IMR-90 (cell line): Measurements from ENCODE around the gene DCDC1. TPM values are rescaled to one million over a fixed set of nuclear protein-coding genes. Genes with fewer than 3 reads are reported as not detected.

Experiments
- ATAC-seq: fragments of 200-7000 bp; cut with Tn5 transposase; 2 replicates; pipeline ENCODE4 v1.9.1; 2020; ENCODE audit warnings: low read depth, mild to moderate bottlenecking, moderate library complexity
- BruUV-seq: library from RNA; stranded (reverse); fragments of 400-500 nt; replicated peaks from 2 replicates; lab custom pipeline; 2021; lab: Mats Ljungman, UMichigan
- CTCF ChIA-PET: fragments of 300-600 bp; formaldehyde crosslinking; extraction: SDS; loops from one replicate; lab custom pipeline; 2021; ENCODE audit warnings: antibody characterized with exemption; lab: Yijun Ruan, JAX
- POLR2A ChIA-PET: fragments of 300-600 bp; sonication (Branson Sonifier 250); formaldehyde crosslinking; loops from one replicate; lab custom pipeline; 2022; ENCODE audit warnings: antibody characterized with exemption; ENCODE audit not compliant: unreplicated experiment; lab: Charles Lee
- DNase-seq: peaks from one replicate; pipeline ENCODE4 v3.0.0; 2013
- H2AFZ ChIP-seq: replicated peaks from 2 replicates; pipeline ENCODE3; 2013; ENCODE audit warnings: low read length, mild to moderate bottlenecking; ENCODE audit not compliant: poor library complexity
- H2AK5ac ChIP-seq: 2 replicates; pipeline ENCODE4 v1.6.1; 2013; ENCODE audit warnings: low read depth, low read length, inconsistent platforms
- H2AK9ac ChIP-seq: replicated peaks from 2 replicates; pipeline ENCODE3; 2013; ENCODE audit warnings: mild to moderate bottlenecking, low read depth, low read length, moderate library complexity; ENCODE audit not compliant: poor library complexity
- H2BK120ac ChIP-seq: 2 replicates; pipeline ENCODE4 v1.6.1; 2013; ENCODE audit warnings: low read depth, low read length, inconsistent platforms
- H2BK15ac ChIP-seq: 3 replicates; pipeline ENCODE4 v1.6.1; 2013; ENCODE audit warnings: low read depth, low read length, inconsistent platforms
- H2BK20ac ChIP-seq: 2 replicates; pipeline ENCODE4 v1.6.1; 2013; ENCODE audit warnings: low read depth, mild to moderate bottlenecking, inconsistent platforms, low read length, moderate library complexity
- H2BK5ac ChIP-seq: 2 replicates; pipeline ENCODE4 v1.6.1; 2013; ENCODE audit warnings: mild to moderate bottlenecking, low read depth, low read length, inconsistent platforms; ENCODE audit not compliant: poor library complexity, severe bottlenecking
- H3K14ac ChIP-seq: replicated peaks from 2 replicates; pipeline ENCODE4 v1.6.1; 2013; ENCODE audit warnings: low read depth, low read length, inconsistent platforms
- H3K18ac ChIP-seq: 2 replicates; pipeline ENCODE4 v1.6.1; 2013; ENCODE audit warnings: low read depth, low read length, control low read depth
- H3K23ac ChIP-seq: 2 replicates; pipeline ENCODE4 v1.6.1; 2013; ENCODE audit warnings: low read depth, low read length, inconsistent platforms
- H3K27ac ChIP-seq: 2 replicates; pipeline ENCODE4 v1.5.1; 2013; ENCODE audit warnings: mild to moderate bottlenecking, control low read depth, low read length; ENCODE audit not compliant: insufficient read depth
- H3K27me3 ChIP-seq: 2 replicates; pipeline ENCODE4 v1.6.1; 2013; ENCODE audit warnings: low read length; ENCODE audit not compliant: control insufficient read depth, insufficient read depth
- H3K36me3 ChIP-seq: 2 replicates; pipeline ENCODE4 v1.6.1; 2013; ENCODE audit warnings: low read length, mixed read lengths; ENCODE audit not compliant: control insufficient read depth, insufficient read depth
- H3K4ac ChIP-seq: 2 replicates; pipeline ENCODE4 v1.6.1; 2013; ENCODE audit warnings: low read depth, low read length, inconsistent platforms
- H3K4me1 ChIP-seq: 2 replicates; pipeline ENCODE4 v1.6.1; 2013; ENCODE audit warnings: low read length, mixed read lengths; ENCODE audit not compliant: control insufficient read depth, insufficient read depth
- H3K4me2 ChIP-seq: 2 replicates; pipeline ENCODE4 v1.6.1; 2013; ENCODE audit warnings: low read depth, mild to moderate bottlenecking, control low read depth, low read length, moderate library complexity
- H3K4me3 ChIP-seq: 2 replicates; pipeline ENCODE4 v1.5.1; 2013; ENCODE audit warnings: low read depth, mild to moderate bottlenecking, control low read depth, low read length, moderate library complexity; ENCODE audit not compliant: insufficient read depth
- H3K56ac ChIP-seq: 2 replicates; pipeline ENCODE4 v1.6.1; 2013; ENCODE audit warnings: low read length, inconsistent platforms; ENCODE audit not compliant: insufficient read depth; ENCODE audit errors: extremely low read depth
- H3K79me1 ChIP-seq, 2 experiments: 2 replicates each; pipeline ENCODE4 v1.6.1; 2013; ENCODE audit warnings: low read length in 2 of 2, inconsistent platforms in 1 of 2, low read depth in 1 of 2
- H3K9ac ChIP-seq: 2 replicates; pipeline ENCODE4 v1.6.1; 2013; ENCODE audit warnings: low read depth, low read length, control low read depth
- H3K9me1 ChIP-seq: 2 replicates; pipeline ENCODE4 v1.6.1; 2013; ENCODE audit warnings: low read length, inconsistent platforms; ENCODE audit not compliant: insufficient read depth
- H3K9me3 ChIP-seq: 2 replicates; pipeline ENCODE4 v1.6.1; 2013; ENCODE audit warnings: low read length; ENCODE audit not compliant: control insufficient read depth, insufficient read depth
- H4K20me1 ChIP-seq: 2 replicates; pipeline ENCODE4 v1.6.1; 2013; ENCODE audit warnings: low read length, inconsistent platforms; ENCODE audit not compliant: insufficient read depth
- H4K5ac ChIP-seq: 2 replicates; pipeline ENCODE4 v1.6.1; 2013; ENCODE audit warnings: mild to moderate bottlenecking, low read depth, low read length, control low read depth
- H4K8ac ChIP-seq, 2 experiments: 2 replicates each; pipeline ENCODE4 v1.6.1; 2013; ENCODE audit warnings: low read depth in 2 of 2, low read length in 2 of 2, control low read depth in 1 of 2, inconsistent platforms in 1 of 2
- H4K91ac ChIP-seq: 2 replicates; pipeline ENCODE4 v1.6.1; 2013; ENCODE audit warnings: low read depth, low read length, inconsistent platforms; ENCODE audit not compliant: insufficient read depth
- CEBPB ChIP-seq: IDR thresholded peaks from 2 replicates; pipeline ENCODE4 v1.6.1; 2012; ENCODE audit warnings: low read depth, low read length, improper control_type of control experiment
- CHD1 ChIP-seq: IDR thresholded peaks from 2 replicates; pipeline ENCODE4 v1.6.1; 2012; ENCODE audit warnings: low read depth, low read length, improper control_type of control experiment
- MAFK ChIP-seq: IDR thresholded peaks from 2 replicates; pipeline ENCODE4 v1.6.1; 2012; ENCODE audit warnings: low read depth, low read length, improper control_type of control experiment
- MXI1 ChIP-seq: IDR thresholded peaks from 2 replicates; pipeline ENCODE4 v1.6.1; 2012; ENCODE audit warnings: low read depth, mild to moderate bottlenecking, low read length, moderate library complexity, borderline replicate concordance
- NFE2L2 ChIP-seq: fragments of 150-350 bp; IDR thresholded peaks from 2 replicates; pipeline ENCODE4 v1.6.1; 2016; ENCODE audit warnings: low read depth, mild to moderate bottlenecking, low read length
- POLR2A ChIP-seq: IDR thresholded peaks from 2 replicates; pipeline ENCODE4 v1.6.1; 2012; ENCODE audit warnings: mild to moderate bottlenecking, low read depth, low read length
- RAD21 ChIP-seq: IDR thresholded peaks from 2 replicates; pipeline ENCODE4 v1.6.1; 2012; ENCODE audit warnings: low read length, improper control_type of control experiment
- RCOR1 ChIP-seq: IDR thresholded peaks from 2 replicates; pipeline ENCODE4 v1.6.1; 2012; ENCODE audit warnings: mild to moderate bottlenecking, low read length, improper control_type of control experiment; ENCODE audit not compliant: insufficient replicate concordance
- RFX5 ChIP-seq: IDR thresholded peaks from 2 replicates; pipeline ENCODE4 v1.8.0; 2012; ENCODE audit warnings: low read depth, mild to moderate bottlenecking, low read length, moderate library complexity
- SMC3 ChIP-seq: fragments of 150-350 bp; IDR thresholded peaks from 2 replicates; pipeline ENCODE4 v1.6.1; 2016; ENCODE audit warnings: low read depth, mild to moderate bottlenecking, antibody characterized with exemption, low read length, moderate library complexity
- WGBS, 2 experiments: methylation state at CpG; one replicate each; pipeline versions ENCODE4 v1.1.5 to v1.1.7; 2013; ENCODE audit warnings: missing lambda C conversion rate in 2 of 2; ENCODE audit not compliant: insufficient read length in 1 of 2; ENCODE audit errors: extremely low coverage in 2 of 2; 5-methylcytosine and 5-hydroxymethylcytosine counted together
- dilution Hi-C: fragments of 300-500 bp; cut with HindIII; formaldehyde crosslinking; loops from one replicate; pipeline ENCODE4 v1.14.3; 2018; ENCODE audit warnings: low sequenced_read_pairs; ENCODE audit not compliant: unreplicated experiment
- in situ Hi-C: fragments of 300-500 bp; cut with MboI; formaldehyde crosslinking; loops from 3 replicates; pipeline ENCODE4 v1.14.3; 2019; ENCODE audit warnings: low sequenced_read_pairs, inconsistent platforms, mixed read lengths
- intact Hi-C: fragments of 100-400 bp; cut with micrococcal nuclease; formaldehyde crosslinking; loops from 2 replicates; pipeline ENCODE4 v1.10.0; 2022
- polyA plus RNA-seq, 3 experiments: library from polyadenylated mRNA; depleted of rRNA; stranded (reverse); fragments of >200 nt; gene quantifications; 2 replicates each; pipeline ENCODE4 v1.2.3, GENCODE V29; 2012; ENCODE audit warnings: low replicate concordance in 1 of 3
- total RNA-seq: library from RNA; depleted of rRNA; stranded (reverse); fragments of >200 nt; gene quantifications from 2 replicates; pipeline ENCODE4 v1.2.3, GENCODE V29; 2012
- TF ChIP-seq, protein P1 (sequence below): fragments of 150-350 bp; IDR thresholded peaks from 2 replicates; pipeline ENCODE4 v1.6.1; 2017; ENCODE audit warnings: mild to moderate bottlenecking, antibody characterized with exemption, low read length, low read depth
- TF ChIP-seq, protein P2 (sequence below): fragments of 150-350 bp; IDR thresholded peaks from 2 replicates; pipeline ENCODE4 v1.6.1; 2016; ENCODE audit warnings: low read depth, mild to moderate bottlenecking, low read length, moderate library complexity, borderline replicate concordance
- TF ChIP-seq, protein P3 (sequence below): conservative IDR thresholded peaks from 2 replicates; pipeline ENCODE4 v1.5.1; 2012; ENCODE audit warnings: mild to moderate bottlenecking, low read depth, low read length, improper control_type of control experiment

Gene DCDC1
- total and polyA plus RNA-seq, 2 of the 4 experiments (the other 2 are of a cell fraction): not detected

DNA sequence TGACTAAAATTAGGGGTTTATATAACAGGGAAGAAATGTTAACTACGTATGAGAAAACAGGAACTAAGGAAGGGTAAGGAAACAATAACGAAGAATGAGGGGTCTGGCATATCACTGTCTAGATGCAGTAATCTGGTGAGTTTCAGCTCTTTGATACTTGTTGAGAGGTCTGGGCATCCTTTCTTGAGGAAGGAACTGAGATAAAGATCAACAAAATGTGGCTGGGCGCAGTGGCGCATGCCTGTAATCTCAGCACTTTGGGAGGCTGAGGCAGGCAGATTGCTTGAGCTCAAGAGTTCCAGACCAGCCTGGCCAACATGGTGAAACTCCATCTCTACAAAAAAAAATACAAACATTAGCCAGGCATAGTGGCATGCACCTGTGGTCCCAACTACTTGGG, 2.7 kb downstream of the DCDC1 start:
- Histone ChIP-seq H3K36me3 (no peaks in the 10 kb centered on the region), H3K27me3 (no peaks in the 10 kb centered on the region), H2AK5ac (no peak overlapping the region), H3K4me2 (no peak overlapping the region), H2AK9ac (no peak overlapping the region), H3K9me3 (no peaks in the 10 kb centered on the region), H3K18ac (no peak overlapping the region), H3K9me1 (no peaks in the 10 kb centered on the region), H3K4me3 (no peak overlapping the region), H4K8ac (no peak overlapping the region), H2AFZ (no peak overlapping the region), H2BK5ac (no peak overlapping the region), H4K91ac (no peak overlapping the region), H3K79me1 (peaks cover 4 to 10% of the 10 kb centered on the region in 2 experiments; a peak in 1 of 4 replicates), H2BK120ac (no peak overlapping the region), H2BK15ac (no peak overlapping the region), H3K27ac (no peak overlapping the region), H3K4ac (no peak overlapping the region), H3K56ac (no peak overlapping the region), H4K5ac (no peak overlapping the region), H2BK20ac (no peak overlapping the region), H3K14ac (no peak overlapping the region), H3K23ac (no peak overlapping the region), H4K20me1 (no peaks in the 10 kb centered on the region), H3K4me1 (no peaks in the 10 kb centered on the region), H3K9ac (no peak overlapping the region)
- dilution Hi-C loops: no loop called here
- ChIA-PET POLR2A (no interaction called here), CTCF (no interaction called here)
- intact Hi-C loops: no loop called here
- 100% methylated on average over 1 of the region's 4 CpGs; no CpG with 5 or more reads in 1 of the 2 experiments for WGBS, 2 experiments
- DNase-seq (no peak), ATAC-seq (no peak)
- TF ChIP-seq, protein P1, sequence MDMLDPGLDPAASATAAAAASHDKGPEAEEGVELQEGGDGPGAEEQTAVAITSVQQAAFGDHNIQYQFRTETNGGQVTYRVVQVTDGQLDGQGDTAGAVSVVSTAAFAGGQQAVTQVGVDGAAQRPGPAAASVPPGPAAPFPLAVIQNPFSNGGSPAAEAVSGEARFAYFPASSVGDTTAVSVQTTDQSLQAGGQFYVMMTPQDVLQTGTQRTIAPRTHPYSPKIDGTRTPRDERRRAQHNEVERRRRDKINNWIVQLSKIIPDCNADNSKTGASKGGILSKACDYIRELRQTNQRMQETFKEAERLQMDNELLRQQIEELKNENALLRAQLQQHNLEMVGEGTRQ: no peak
- TF ChIP-seq, protein P2, sequence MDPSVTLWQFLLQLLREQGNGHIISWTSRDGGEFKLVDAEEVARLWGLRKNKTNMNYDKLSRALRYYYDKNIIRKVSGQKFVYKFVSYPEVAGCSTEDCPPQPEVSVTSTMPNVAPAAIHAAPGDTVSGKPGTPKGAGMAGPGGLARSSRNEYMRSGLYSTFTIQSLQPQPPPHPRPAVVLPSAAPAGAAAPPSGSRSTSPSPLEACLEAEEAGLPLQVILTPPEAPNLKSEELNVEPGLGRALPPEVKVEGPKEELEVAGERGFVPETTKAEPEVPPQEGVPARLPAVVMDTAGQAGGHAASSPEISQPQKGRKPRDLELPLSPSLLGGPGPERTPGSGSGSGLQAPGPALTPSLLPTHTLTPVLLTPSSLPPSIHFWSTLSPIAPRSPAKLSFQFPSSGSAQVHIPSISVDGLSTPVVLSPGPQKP: no peak
- TF ChIP-seq RFX5 (no peak), NFE2L2 (no peak), CHD1 (no peak), SMC3 (no peak), RAD21 (no peak), MXI1 (no peak), POLR2A (no peak), CEBPB (no peak), MAFK (no peak), RCOR1 (no peak)
- TF ChIP-seq, protein P3, sequence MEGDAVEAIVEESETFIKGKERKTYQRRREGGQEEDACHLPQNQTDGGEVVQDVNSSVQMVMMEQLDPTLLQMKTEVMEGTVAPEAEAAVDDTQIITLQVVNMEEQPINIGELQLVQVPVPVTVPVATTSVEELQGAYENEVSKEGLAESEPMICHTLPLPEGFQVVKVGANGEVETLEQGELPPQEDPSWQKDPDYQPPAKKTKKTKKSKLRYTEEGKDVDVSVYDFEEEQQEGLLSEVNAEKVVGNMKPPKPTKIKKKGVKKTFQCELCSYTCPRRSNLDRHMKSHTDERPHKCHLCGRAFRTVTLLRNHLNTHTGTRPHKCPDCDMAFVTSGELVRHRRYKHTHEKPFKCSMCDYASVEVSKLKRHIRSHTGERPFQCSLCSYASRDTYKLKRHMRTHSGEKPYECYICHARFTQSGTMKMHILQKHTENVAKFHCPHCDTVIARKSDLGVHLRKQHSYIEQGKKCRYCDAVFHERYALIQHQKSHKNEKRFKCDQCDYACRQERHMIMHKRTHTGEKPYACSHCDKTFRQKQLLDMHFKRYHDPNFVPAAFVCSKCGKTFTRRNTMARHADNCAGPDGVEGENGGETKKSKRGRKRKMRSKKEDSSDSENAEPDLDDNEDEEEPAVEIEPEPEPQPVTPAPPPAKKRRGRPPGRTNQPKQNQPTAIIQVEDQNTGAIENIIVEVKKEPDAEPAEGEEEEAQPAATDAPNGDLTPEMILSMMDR: no peak
- BruUV-seq: no TSS peak
- in situ Hi-C loops: no loop called here
